ENCODE measurements around the gene SNAPC5.

GRCh38 chr15:66456211-66456610 lies 41.4 kb downstream of the SNAPC5 start:
- no peak for TF ChIP-seq EZH2 (IDR thresholded peaks at IDR 0.05; ENCODE audit: low read depth, unreplicated experiment)
- no peak for TF ChIP-seq CTCF (conservative IDR thresholded peaks at IDR 0.05; ENCODE audit: low read depth in 2 of 2)
- no peak for TF ChIP-seq CREB1 (CRISPR knock-in tag; IDR thresholded peaks at IDR 0.05; ENCODE audit: low read depth)
- no peak for TF ChIP-seq JUNB (IDR thresholded peaks at IDR 0.05; ENCODE audit: unreplicated experiment)
- TF ChIP-seq POLR2AphosphoS5 (IDR thresholded peaks at IDR 0.05; ENCODE audit: low read depth): no peak
- TF ChIP-seq STAT1 (IDR thresholded peaks at IDR 0.05; ENCODE audit: unreplicated experiment): no peak
- TF ChIP-seq REST (IDR thresholded peaks at IDR 0.05; ENCODE audit: unreplicated experiment): no peak
- no peak for TF ChIP-seq ZNF331 (CRISPR knock-in tag; IDR thresholded peaks at IDR 0.05; ENCODE audit: low read depth)
- no peak for TF ChIP-seq EZH2phosphoT487 (IDR thresholded peaks at IDR 0.05; ENCODE audit: unreplicated experiment)
